GM21390 (cell line): ENCODE measurements around the gene CCBE1.
"Not testable (repeated sequence)": the region's sequence is repeated elsewhere in the genome, so short reads cannot be mapped to it uniquely, and the experiment has no call there.

Experiments used
- ATAC-seq: cut with Tn5 transposase; IDR thresholded peaks from one replicate; pipeline ENCODE4 v1.9.1; 2021; ENCODE audit not compliant: unreplicated experiment

CCBE1 gene

DNA sequence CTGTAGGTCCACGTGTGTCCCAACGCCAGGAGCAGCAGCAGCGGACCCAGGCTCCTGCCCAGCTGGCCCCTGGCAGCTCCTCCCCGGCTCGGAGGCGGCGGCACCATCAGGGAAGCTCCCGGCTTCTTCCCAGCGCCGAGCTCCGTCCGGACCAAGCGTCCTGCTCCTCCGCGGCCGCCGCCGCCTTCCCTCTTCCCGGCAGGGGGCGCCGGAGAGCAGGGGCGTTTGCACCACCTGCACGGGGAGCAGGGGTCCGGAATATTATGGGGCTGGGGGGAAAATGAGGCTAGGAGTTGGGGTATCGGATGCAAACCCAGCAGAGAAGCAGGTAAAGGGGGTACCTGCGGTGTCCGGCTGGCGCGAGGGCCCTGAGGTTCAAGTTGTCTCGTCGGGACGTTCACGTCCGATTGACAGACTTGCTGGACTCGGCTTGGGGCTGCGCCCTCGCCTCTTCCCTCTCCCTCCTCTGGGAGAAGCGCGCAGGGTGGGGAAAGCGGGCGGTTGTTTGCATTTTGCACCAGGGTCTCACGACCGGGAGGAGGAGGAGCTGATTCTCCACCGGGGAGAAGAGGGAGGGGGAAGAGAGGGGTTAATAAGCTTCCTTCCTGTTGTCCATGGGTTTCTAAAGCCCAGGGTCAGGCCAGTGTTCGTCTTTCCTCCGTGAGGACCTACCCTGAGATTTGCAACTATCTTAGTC lies at the start of gene CCBE1:
TSS of gene CCBE1 (minus strand) at position 188 of the 697 bp plus-strand sequence.
- peak; percentile 75 for ATAC-seq

DNA sequence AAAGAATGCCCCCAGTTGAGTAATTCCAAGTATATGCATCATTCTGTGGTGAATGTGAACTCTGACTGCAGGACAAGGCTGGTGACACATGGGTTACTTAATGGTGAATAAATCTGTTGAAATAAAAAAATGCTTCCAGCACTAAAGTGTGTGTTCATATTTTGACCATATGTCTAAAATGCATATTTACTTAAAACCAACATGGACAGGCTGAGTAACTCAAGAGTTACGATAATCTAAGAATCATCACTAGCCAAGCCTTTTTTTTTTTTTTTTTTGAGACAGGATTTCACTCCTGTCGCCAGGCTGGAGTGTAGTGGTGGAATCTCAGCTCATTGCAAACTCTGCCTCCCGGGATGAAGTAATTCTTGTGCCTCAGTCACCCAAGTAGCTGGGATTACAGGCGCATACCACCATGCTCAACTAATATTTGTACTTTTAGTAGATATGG lies 47.1 kb upstream of the CCBE1 start:
- no peak for ATAC-seq

DNA sequence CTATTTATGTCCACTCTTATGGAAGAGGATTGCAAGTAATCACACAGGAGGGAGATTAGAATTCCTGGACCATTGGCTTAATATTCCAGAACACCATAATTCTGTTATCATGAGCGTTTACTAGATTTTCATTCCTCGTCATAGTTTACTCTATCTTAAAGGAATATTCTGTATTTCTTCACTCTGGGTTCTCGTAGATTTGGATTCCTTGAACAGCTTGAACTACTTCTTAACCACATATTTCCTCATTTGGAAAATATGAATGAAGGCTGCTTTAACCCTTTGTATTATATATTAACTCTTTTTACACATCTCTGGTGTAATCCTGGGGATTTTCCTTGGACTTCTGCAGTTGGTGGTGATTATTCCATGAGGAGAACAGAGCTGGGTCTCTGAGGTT lies 46.3 kb upstream of the CCBE1 start:
- ATAC-seq: no peak

DNA sequence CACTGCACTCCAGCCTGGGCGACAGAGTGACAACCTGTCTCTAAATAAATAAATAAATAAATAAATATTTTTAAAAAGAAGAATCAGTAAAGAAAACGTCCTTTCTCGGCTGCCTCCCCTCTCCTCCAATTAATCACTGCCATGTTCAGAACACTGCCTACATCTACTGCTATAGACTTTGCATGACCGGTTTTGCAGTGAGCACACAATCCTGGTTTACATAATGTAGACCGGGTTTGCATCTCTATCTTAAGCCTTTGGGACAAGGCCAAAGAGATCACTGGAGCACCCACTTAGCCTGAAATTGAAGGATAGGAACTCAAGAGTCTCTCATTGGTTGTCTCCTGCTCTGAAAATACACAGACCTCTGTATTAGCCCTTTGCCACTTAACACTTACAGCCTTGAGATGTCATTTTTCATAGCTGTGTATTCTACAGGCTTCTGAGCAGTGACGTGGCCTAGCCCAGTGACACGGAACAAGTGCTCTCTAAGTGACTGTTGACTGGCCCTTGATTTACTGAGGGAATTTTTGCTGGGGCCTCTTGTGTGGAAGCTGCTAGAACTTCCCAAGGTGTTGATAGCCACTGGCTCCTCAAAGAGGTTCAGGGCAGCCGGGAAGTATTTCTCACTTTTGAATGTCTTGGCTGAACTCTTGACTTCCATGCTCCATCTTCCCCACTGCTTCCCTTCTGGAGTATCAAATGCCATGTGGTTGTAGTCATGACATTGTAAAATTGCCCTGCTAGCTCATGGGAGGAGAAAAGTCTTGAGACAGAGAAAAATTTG lies 45.3 kb upstream of the CCBE1 start:
- ATAC-seq: no peak

DNA sequence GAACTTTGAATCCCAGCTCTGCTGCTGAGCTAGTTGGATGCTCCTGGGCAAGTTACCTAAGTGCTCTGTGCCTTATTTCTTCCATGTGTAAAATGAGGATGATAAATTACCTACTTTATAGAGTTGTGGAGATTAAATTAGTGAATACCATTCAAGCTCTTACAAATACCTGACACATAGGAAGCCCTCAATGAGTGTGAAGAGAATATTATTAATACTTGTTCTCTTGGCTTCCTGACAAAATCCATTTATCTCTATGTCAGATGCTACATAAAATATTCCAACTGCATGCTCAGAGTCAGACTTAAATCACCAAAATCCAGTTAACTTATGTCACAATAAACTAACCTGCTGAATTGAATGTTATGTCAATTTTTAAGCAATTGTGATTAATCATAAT lies 42.9 kb upstream of the CCBE1 start:
- ATAC-seq: no peak

DNA sequence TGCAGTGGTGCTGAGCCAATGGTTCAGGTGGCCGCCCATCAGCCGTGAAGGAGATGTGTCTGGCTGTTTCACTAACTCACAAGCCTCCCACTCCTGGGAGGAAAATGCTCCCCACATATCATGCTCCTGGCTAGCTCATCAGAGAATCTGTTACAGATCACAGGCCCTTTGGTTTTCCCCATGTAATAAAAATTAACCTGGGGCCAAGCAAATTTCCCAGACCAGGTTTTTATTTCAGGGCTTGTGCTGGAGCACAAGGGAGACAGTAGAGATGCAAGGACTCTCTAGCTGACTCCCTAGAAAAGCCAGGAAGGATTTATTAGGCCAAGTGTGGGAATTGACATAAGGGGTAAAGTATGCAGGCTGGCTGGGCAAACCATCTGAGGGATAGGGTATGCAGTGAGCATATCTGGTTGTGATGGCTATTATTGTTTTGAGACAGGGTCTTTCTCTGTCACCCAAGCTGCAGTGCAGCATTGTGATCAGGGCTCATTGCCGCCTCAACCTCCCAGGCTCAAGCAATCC lies 40.6 kb upstream of the CCBE1 start:
- no peak for ATAC-seq

DNA sequence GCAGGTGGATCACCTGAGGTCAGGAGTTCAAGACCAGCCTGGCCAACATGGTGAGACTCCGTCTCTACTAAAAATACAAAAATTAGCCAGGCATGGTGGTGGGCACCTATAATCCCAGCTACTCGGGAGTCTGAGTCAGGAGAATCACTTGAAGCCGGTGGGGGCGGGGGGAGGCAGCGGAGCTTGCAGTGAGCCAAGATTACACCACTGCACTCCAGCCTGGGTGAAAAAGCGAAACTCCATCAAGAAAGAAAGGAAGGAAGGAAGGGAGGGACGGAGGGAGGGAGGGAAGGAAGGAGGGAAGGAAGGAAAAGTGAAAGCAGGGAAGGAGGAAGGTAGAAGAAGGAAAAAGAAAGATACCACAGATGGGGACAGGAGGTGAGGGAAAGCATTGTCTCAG lies 40.1 kb upstream of the CCBE1 start:
- not testable (repeated sequence) for ATAC-seq

DNA sequence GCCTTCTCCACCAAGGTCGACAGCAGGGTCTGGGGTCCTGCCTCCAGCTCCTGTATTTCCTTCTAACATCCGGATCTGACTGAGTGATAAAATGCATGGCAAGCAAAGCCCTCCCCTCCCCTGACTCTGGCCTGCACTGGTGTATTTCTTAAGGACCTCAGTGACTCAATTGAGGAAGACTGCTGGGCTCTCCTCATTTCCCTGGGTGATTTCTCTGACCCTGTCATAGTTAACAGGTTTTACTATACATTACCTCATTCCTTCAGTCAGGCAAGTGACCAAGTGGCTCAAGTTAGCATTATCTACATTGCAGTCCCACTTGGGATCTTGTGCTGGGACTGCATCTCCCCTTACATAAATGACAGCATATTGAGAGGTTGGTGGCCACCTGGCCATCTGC lies 38.8 kb upstream of the CCBE1 start:
- ATAC-seq: no peak

DNA sequence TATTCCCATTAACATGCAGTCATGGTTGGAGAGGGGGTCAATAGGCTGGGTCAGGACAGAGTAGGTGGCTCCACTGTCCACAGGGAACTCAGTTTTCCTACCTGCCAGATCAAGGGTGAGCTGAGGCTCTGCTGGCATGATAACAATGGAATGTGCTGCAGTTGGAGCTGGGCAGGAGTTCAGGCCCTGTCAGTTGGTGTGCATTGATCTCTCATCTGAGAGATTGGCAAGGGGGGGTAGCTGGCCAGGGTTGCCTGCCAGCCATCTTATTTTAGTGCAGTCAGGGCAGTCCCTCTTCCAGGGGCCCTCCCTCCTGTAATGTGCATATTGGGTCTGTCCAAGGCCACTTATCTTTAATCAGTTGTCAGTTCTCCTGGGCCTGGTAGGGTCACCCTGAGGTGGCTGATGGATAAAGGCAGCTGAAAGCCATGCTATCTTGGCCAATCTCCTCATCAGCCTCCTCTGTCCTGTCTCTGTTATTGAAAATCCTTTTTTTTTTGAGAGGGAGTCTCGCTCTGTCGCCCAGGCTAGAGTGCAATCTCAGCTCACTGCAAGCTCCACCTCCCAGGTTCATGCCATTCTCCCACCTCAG lies 38.1 kb upstream of the CCBE1 start:
- ATAC-seq: no peak

DNA sequence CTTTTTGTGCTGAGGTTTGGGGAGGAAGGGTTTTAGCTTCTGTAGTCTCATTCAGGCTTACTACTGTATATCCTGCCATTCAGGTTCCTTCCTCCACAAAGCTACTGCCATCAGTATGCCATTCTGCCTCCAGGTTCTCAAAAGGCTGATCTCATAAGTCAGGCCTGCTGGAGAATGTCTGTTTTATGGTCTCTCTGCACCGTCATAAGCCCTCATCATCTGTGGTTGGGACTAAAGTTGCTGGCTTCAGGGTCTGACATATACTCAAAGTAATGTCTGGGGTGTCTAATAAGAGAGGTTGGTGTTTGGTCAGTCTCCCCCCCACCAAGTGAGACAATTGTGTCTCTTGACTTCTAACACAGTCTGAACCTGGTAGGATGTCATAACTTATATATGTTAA lies 36.2 kb upstream of the CCBE1 start:
- no peak for ATAC-seq

DNA sequence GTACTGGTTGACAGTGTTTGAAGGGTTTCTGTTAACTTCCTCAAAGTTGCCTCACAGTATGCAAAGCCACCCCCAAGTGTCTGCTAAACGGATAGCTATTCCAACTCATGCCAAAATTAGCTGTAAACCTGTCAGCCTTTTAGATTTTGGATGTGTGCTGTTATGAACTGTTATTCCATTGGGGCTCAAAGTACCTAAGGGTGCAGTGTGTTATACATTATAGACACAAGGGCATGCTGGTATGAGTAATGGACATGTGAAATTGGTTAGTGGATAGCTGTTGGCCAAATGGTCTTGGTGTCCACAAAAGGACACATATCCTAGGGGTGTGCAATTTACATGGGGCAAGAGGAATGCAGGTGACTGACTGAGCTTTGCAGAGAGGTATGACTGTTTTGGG lies 33.7 kb upstream of the CCBE1 start:
- ATAC-seq: no peak

DNA sequence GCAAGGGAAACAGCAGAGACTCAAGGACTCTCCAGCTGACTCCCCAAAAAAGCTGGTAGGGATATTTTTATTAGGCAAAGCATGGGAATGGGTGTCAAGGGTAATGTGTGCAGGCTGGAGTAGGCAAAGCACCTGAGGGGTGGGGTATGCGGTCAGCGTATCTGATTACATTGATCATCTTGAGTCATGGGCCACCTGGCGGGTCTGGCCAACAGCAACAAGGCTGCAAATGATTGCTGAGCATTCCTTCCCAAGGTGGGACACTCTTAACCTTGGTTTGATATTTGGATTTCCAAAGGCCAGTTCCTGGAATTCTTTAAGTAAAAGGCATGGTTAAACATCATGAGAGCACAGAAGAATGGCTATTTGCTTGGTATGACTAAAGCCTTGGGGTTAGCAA lies 32.6 kb upstream of the CCBE1 start:
- no peak for ATAC-seq

DNA sequence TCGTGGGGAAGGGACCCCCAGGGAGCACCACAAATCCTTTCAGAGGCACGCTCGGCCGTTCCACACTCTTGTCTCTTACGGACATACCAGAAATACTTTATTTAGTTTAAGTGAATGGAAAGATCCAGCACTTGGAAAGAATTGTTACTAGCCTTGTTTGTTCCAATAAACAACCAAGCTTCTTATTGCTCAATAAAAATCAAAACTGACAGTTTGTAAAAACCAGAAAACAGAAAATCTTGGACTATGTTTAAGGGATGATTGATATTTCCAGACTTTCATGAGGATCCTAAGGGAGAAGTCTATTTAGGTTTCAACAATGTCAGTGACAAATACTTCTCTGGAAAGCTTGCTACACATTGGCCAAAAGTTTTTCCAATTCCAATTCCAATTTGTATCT lies 31.6 kb upstream of the CCBE1 start:
- ATAC-seq: no peak

DNA sequence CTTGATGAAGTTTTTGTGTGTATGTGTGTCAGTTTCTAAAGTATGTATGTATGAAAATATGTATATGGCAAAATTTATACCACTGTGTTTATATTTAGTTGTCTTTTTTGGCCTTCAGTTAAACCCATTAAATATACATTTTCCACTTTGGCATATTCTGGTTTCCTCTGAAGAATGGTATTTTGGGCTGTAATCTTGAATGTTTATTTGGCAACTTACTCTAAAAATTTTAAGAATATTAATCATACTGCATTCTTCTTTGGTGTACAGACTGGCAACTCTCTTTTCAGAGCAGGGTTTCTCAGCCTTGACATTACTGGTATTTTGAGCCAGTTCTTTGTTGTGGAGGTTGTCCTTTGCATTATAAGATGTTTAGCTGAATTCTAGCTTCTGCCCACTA lies 27.9 kb upstream of the CCBE1 start:
- ATAC-seq: no peak

DNA sequence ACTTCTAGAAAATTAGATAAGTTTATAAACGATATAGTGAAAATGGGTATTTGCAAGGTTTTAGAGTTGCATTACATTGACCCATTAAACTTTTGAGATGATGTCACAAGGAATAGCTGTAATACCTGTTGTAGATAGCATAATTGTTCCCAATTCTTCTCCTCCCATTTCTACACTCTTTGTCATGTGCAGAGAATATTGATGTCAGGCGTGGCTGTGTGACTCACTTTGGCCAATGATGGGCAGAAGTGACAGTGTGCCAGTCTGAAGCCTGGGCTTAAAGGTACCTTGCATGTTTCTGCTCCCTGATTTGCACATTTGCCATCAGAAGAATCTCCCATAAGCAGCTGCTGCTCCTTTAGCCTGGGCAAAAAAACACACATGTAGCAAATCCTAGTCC lies 26.9 kb upstream of the CCBE1 start:
- ATAC-seq: no peak

DNA sequence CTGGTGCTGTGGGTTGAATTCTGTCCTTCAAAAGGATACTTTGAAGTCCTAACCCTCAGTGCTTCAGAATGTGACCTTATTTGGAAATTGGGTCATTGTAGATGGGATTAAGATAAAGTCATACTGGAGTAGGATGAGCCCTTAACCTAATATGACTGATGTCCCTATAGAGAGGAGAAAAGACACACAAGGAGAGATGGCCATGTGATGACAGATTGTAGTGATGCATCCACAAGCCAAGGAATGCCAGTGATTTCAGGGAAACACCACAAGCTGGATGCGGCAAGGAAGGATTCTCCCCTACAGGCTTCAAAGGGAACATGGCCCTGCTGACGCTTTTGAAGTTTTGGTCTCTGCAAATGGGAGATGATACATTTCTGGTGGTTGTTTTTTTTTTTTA lies 24.7 kb upstream of the CCBE1 start:
- no peak for ATAC-seq

DNA sequence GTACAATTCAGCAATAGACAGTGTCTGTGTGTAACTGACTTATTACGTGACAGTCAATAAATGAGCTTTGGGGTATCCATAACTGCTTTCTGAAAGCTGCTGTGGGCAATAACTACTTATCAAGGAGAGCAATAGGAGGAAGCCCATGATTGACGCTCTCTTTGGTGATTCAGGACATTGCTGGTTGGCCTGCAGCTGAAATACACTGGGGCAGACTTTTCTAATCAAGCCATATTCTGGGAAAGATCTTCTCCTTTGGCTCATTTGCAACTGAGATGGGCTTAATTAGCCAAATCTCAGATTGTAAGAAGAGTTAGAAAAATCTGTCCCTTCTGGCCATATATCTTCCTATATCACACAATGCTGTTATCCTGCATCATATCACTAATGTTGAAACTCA lies 24.0 kb upstream of the CCBE1 start:
- ATAC-seq: no peak

DNA sequence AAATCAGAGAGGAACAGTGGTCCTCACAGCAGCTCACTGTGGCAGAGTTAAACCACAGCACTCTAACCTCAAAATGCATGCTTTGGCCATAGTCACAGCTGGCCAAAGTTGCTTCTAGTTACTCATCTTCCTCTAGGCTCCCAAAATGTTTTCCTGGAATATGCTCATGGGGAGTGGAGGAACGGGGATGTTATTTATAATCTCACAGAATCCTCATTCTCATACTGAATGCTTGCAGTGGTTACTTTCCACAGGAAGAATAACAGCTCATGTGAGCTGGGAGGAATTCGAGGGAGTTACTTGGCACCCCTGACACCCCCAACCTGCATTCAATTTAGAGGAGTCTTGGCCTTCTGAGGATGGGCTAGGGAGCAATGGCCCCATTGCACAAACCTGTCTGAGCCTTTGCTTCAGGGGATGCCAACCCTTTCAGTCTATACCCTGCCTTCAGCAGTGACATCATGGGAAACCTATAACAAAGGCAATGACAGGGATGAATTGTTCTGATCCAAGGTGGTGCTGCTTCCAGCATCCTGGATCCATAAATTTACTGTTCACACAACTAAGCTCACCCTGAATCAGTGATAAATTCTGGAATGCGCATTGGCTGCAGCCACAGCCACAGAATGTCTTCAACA lies 22.4 kb upstream of the CCBE1 start:
- no peak for ATAC-seq

DNA sequence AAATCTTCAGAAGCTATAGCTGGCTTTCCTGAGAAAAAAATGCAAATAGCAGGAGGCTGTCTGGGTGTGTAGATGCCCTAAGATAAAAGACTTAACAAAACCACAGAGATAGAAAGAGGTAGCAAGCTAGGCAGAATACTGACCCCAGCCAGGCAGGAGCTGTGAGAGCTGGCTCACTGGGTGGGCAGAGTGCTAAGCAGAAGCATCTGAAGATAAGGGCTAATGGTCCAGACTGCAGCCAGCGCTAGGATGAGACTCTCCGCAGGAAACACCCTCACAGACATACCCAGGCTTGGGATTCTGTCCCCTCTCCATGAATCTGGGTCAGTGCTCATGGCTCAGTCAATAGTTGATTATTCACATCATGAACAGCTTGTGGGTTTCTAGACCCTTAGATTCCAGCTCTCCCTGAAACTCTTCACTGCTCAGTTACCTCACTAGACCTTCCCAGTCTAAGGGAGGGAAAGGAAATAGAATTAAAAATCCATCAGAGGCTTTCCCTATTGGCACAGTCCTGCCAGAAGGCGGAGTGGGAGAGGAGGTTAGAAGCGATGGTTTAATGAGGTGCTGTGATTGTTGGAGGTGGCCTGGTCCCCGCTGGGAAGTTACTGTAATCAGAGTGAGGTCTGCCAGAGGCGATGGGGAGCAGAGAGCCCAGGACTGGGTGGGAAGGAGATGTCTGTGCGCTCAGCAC lies 21.4 kb upstream of the CCBE1 start:
- ATAC-seq: no peak

DNA sequence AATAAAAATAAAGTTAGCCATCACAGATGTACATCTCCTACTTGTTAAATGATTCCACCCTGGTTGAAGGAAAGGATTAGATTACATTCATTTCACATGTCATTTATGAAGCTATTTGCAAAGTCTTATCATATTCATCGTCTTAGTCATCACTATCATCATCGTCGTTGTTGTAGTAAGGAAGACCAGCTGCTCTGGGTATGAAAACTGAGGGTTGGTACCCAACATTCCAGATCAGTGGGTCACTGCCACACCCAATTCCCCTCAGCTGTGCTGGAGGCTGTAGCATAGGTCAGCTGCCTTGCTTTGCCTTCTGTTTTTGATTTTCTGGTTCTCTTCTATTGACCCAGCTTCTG lies 20.9 kb upstream of the CCBE1 start:
- no peak for ATAC-seq

DNA sequence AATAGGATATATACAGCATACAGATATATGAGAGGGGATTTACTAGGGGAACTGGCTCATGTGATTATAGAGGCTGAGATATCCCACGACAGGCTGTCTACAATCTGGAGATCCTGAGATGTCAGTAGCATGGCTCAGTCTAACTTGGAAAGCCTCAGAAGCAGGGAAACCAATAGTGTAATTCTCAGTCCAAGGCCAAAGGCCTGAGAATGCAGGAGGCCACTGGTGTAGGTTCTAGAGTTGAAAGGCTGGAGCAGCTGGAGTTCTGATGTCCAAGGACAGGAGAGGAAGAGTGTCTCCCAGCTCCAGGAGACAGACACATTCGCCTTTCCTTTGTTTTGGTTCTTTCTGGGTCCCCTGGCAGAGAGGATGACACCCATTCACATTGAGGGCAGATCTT lies 20.1 kb upstream of the CCBE1 start:
- ATAC-seq: no peak
